Mesodermal cell (in vitro differentiated cells): ENCODE measurements around the gene EREG.

Experiments used
- H3K27ac ChIP-seq: 2 replicates; pipeline ENCODE4 v1.7.0; 2013; ENCODE audit warnings: mild to moderate bottlenecking, low read depth, low read length, moderate library complexity; ENCODE audit not compliant: severe bottlenecking
- H3K36me3 ChIP-seq: 2 replicates; pipeline ENCODE4 v1.7.1; 2013; ENCODE audit warnings: mild to moderate bottlenecking, low read length, moderate library complexity; ENCODE audit not compliant: control insufficient read depth, insufficient read depth
- H3K4me1 ChIP-seq: one replicate; pipeline ENCODE4 v1.7.1; 2013; ENCODE audit warnings: mild to moderate bottlenecking, low read length; ENCODE audit not compliant: insufficient read depth, control insufficient read depth, poor library complexity, severe bottlenecking
- H3K4me3 ChIP-seq: 2 replicates; pipeline ENCODE4 v1.7.0; 2013; ENCODE audit warnings: low read length, control low read depth, mild to moderate bottlenecking; ENCODE audit not compliant: insufficient read depth, poor library complexity, severe bottlenecking; ENCODE audit errors: extremely low read depth
- H3K9me3 ChIP-seq: 2 replicates; pipeline ENCODE4 v1.7.1; 2013; ENCODE audit warnings: mild to moderate bottlenecking, low read length, moderate library complexity; ENCODE audit not compliant: control insufficient read depth
- WGBS, 2 experiments: methylation state at CpG; one replicate each; pipeline ENCODE4 v1.1.5; 2013; ENCODE audit warnings: missing lambda C conversion rate in 2 of 2; ENCODE audit not compliant: insufficient coverage in 2 of 2; 5-methylcytosine and 5-hydroxymethylcytosine counted together

EREG gene

GRCh38 chr4:74369855-74370254 is 4.9 kb downstream of the EREG start:
- 75 to 83% methylated on average over 1 to 2 of the region's 2 CpGs for WGBS, 2 experiments
- no peaks in the 10 kb centered on the region for H3K36me3 ChIP-seq
- no peak overlapping the region for H3K4me3 ChIP-seq
- peaks cover 3% of the 10 kb centered on the region for H3K4me1 ChIP-seq
- no peaks in the 10 kb centered on the region for H3K9me3 ChIP-seq
- H3K27ac ChIP-seq: no peak overlapping the region

- Histone ChIP-seq H3K27ac (no peak overlapping the region), H3K4me1 (no peaks in the 10 kb centered on the region), H3K4me3 (no peak overlapping the region), H3K36me3 (no peaks in the 10 kb centered on the region), H3K9me3 (no peaks in the 10 kb centered on the region)
- 0% methylated on average over 1 of the region's 1 CpG for WGBS, 2 experiments
Measured at GRCh38 chr4:74370912-74371311, 6.0 kb downstream of the EREG start.

GRCh38 chr4:74374128-74374527 is 9.2 kb downstream of the EREG start:
- Histone ChIP-seq H3K9me3 (no peaks in the 10 kb centered on the region), H3K36me3 (no peaks in the 10 kb centered on the region), H3K4me3 (no peak overlapping the region), H3K27ac (no peak overlapping the region), H3K4me1 (no peaks in the 10 kb centered on the region)
- WGBS, 2 experiments: 80% methylated on average over 1 of the region's 1 CpG; no CpG with 5 or more reads in 1 of the 2 experiments

- no peaks in the 10 kb centered on the region for H3K9me3 ChIP-seq
- no peak overlapping the region for H3K27ac ChIP-seq
- 94 to 100% methylated on average over 3 to 4 of the region's 10 CpGs for WGBS, 2 experiments
- no peaks in the 10 kb centered on the region for H3K4me1 ChIP-seq
- no peaks in the 10 kb centered on the region for H3K36me3 ChIP-seq
- H3K4me3 ChIP-seq: no peak overlapping the region
Measured at GRCh38 chr4:74374561-74375327, 9.8 kb downstream of the EREG start.

GRCh38 chr4:74375824-74376426 is 11.0 kb downstream of the EREG start:
- Histone ChIP-seq H3K9me3 (no peaks in the 10 kb centered on the region), H3K4me1 (no peaks in the 10 kb centered on the region), H3K36me3 (no peaks in the 10 kb centered on the region), H3K27ac (no peak overlapping the region), H3K4me3 (no peak overlapping the region)
- 89 to 100% methylated on average over 5 to 6 of the region's 7 CpGs for WGBS, 2 experiments

- no peaks in the 10 kb centered on the region for H3K4me1 ChIP-seq
- no peaks in the 10 kb centered on the region for H3K9me3 ChIP-seq
- WGBS, 2 experiments: no CpG with 5 or more reads among the region's 4 CpGs
- H3K36me3 ChIP-seq: no peaks in the 10 kb centered on the region
- no peak overlapping the region for H3K4me3 ChIP-seq
- H3K27ac ChIP-seq: no peak overlapping the region
Measured at GRCh38 chr4:74376888-74377483, 12.0 kb downstream of the EREG start.

GRCh38 chr4:74377714-74378113 is 12.8 kb downstream of the EREG start:
- no peak overlapping the region for H3K27ac ChIP-seq

GRCh38 chr4:74378573-74378972 is 13.6 kb downstream of the EREG start:
- no peaks in the 10 kb centered on the region for H3K9me3 ChIP-seq
- no peaks in the 10 kb centered on the region for H3K4me1 ChIP-seq
- no peak overlapping the region for H3K27ac ChIP-seq
- H3K36me3 ChIP-seq: no peaks in the 10 kb centered on the region
- no peak overlapping the region for H3K4me3 ChIP-seq

More at GRCh38 chr4:74377714-74378113, 12.8 kb downstream of the EREG start:
- Histone ChIP-seq H3K9me3 (no peaks in the 10 kb centered on the region), H3K36me3 (no peaks in the 10 kb centered on the region), H3K4me1 (no peaks in the 10 kb centered on the region), H3K4me3 (no peak overlapping the region)
- WGBS, 2 experiments: 60% methylated on average over 1 of the region's 5 CpGs; no CpG with 5 or more reads in 1 of the 2 experiments

GRCh38 chr4:74379912-74380311 is 15.0 kb downstream of the EREG start:
- Histone ChIP-seq H3K36me3 (no peaks in the 10 kb centered on the region), H3K4me1 (no peaks in the 10 kb centered on the region), H3K27ac (no peak overlapping the region), H3K4me3 (no peak overlapping the region), H3K9me3 (no peaks in the 10 kb centered on the region)
- 74% methylated on average over 3 of the region's 6 CpGs; no CpG with 5 or more reads in 1 of the 2 experiments for WGBS, 2 experiments

GRCh38 chr4:74385386-74385785 is 20.4 kb downstream of the EREG start:
- Histone ChIP-seq H3K9me3 (no peaks in the 10 kb centered on the region), H3K4me1 (no peaks in the 10 kb centered on the region), H3K4me3 (no peak overlapping the region), H3K27ac (no peak overlapping the region), H3K36me3 (no peaks in the 10 kb centered on the region)
- WGBS, 2 experiments: no CpG with 5 or more reads among the region's 1 CpG

- Histone ChIP-seq H3K9me3 (no peaks in the 10 kb centered on the region), H3K4me1 (no peaks in the 10 kb centered on the region), H3K27ac (no peak overlapping the region), H3K36me3 (no peaks in the 10 kb centered on the region), H3K4me3 (no peak overlapping the region)
- WGBS, 2 experiments: 87 to 100% methylated on average over 3 of the region's 4 CpGs
Measured at GRCh38 chr4:74386159-74386558, 21.2 kb downstream of the EREG start.
